H1 (cell line): ENCODE measurements around the gene TRAPPC2L. TPM values are rescaled to one million over a fixed set of nuclear protein-coding genes. Genes with fewer than 3 reads are reported as not detected.

Source experiments
- BCL11A ChIP-seq, 2 experiments: IDR thresholded peaks; one replicate each; pipeline ENCODE4 v1.6.1; 2011; ENCODE audit warnings: low read depth in 2 of 2, low read length in 2 of 2, mild to moderate bottlenecking in 2 of 2
- CHD1 ChIP-seq: IDR thresholded peaks from 2 replicates; pipeline ENCODE4 v1.6.1; 2012; ENCODE audit warnings: low read depth, low read length, improper control_type of control experiment
- CHD7 ChIP-seq: fragments of 300-600 bp; sonication (generic); IDR thresholded peaks from 2 replicates; pipeline ENCODE4 v1.7.1; 2012; ENCODE audit warnings: low read length, moderate library complexity, mild to moderate bottlenecking, inconsistent platforms; ENCODE audit not compliant: insufficient replicate concordance
- CREB1 ChIP-seq: IDR thresholded peaks from 2 replicates; pipeline ENCODE4 v1.6.1; 2012; ENCODE audit warnings: inconsistent platforms
- E2F6 ChIP-seq: IDR thresholded peaks from 2 replicates; pipeline ENCODE4 v1.6.1; 2012; ENCODE audit warnings: inconsistent platforms
- EZH2 ChIP-seq: fragments of 200-600 bp; sonication (generic); IDR thresholded peaks from 2 replicates; pipeline ENCODE4 v1.7.1; 2012; ENCODE audit warnings: low read depth, mild to moderate bottlenecking, moderate library complexity, low read length, inconsistent platforms; ENCODE audit not compliant: severe bottlenecking
- MAX ChIP-seq: IDR thresholded peaks from 2 replicates; pipeline ENCODE4 v1.6.1; 2012; ENCODE audit warnings: inconsistent platforms
- SP1 ChIP-seq: IDR thresholded peaks from 2 replicates; pipeline ENCODE4 v1.6.1; 2011; ENCODE audit warnings: low read depth, low read length
- SP4 ChIP-seq: IDR thresholded peaks from 2 replicates; pipeline ENCODE4 v1.6.1; 2012; ENCODE audit warnings: low read length, inconsistent platforms
- TCF12 ChIP-seq: IDR thresholded peaks from 2 replicates; pipeline ENCODE4 v1.6.1; 2011; ENCODE audit warnings: low read depth, mild to moderate bottlenecking, low read length
- polyA plus RNA-seq, 7 experiments: library from polyadenylated mRNA; depleted of rRNA in 3 of 7; stranded (reverse) in 5 of 7; unstranded in 2 of 7; fragments of >200 nt in 5 of 7; fragments of 200-250 nt in 2 of 7; gene quantifications; 1 replicate in 5 of 7; 2 replicates in 1 of 7; 4 replicates in 1 of 7; pipeline versions ENCODE4 v1.2.1 to v1.2.3, GENCODE V29; 2011 to 2013; ENCODE audit warnings: missing spikeins in 2 of 7, mixed read lengths in 2 of 7
- total RNA-seq: library from RNA; stranded (reverse); fragmentation: NEBNext Ultra II Directional; extraction: Animal tissue kit (Norgen Biotek cat#: 25700); gene quantifications from 2 replicates; pipeline ENCODE4 v1.2.1, GENCODE V29; 2021
- TF ChIP-seq, protein P1 (sequence below): IDR thresholded peaks from 2 replicates; pipeline ENCODE4 v1.6.1; 2011; ENCODE audit warnings: low read length, improper control_type of control experiment

Gene TRAPPC2L
- total and polyA plus RNA-seq, 2 of the 8 experiments (the other 6 are each of a cell fraction or from before 2014, with no cell fraction given): 98.7 to 133 TPM

GRCh38 chr16:88833086-88833485 is 23.8 kb upstream of the TRAPPC2L start (continued):
- TF ChIP-seq CHD7: no peak
- no peak for TF ChIP-seq BCL11A (IDR thresholded peaks at IDR 0.05; ENCODE audit: low read depth in 2 of 2, low read length in 2 of 2)
- no peak for TF ChIP-seq E2F6
- TF ChIP-seq, protein P1, sequence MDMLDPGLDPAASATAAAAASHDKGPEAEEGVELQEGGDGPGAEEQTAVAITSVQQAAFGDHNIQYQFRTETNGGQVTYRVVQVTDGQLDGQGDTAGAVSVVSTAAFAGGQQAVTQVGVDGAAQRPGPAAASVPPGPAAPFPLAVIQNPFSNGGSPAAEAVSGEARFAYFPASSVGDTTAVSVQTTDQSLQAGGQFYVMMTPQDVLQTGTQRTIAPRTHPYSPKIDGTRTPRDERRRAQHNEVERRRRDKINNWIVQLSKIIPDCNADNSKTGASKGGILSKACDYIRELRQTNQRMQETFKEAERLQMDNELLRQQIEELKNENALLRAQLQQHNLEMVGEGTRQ: no peak
- no peak for TF ChIP-seq TCF12
- TF ChIP-seq CHD1: no peak
- TF ChIP-seq EZH2: no peak
- TF ChIP-seq SP4: no peak
- no peak for TF ChIP-seq MAX
- TF ChIP-seq CREB1: no peak
- TF ChIP-seq SP1: no peak
